HG03378 (cell line): Measurements from ENCODE around the gene PHKA2.

Source experiments
- ATAC-seq: cut with Tn5 transposase; IDR thresholded peaks from one replicate; pipeline ENCODE4 v1.9.1; 2021; ENCODE audit warnings: mild to moderate bottlenecking, moderate library complexity; ENCODE audit not compliant: unreplicated experiment

PHKA2 gene

DNA sequence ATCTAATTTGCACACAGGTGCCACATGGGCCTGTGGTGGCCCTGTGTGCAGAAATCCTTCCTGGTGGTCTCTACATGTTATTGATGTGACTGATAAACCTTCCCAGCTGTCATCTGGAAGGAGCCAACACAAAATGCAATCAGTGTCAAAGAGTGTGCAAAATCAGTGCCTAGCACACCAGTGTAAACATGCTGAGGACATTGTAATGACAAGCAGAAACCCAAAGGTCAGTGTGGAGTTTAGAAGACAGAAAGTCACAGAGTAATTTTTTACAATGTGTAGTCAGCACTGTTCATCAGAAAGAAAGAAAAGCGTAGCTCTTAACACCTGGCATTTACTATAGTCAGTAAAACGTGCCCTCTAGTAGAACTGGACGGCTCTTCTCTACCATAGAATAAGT lies 50.3 kb downstream of the PHKA2 start:
- no peak for ATAC-seq

DNA sequence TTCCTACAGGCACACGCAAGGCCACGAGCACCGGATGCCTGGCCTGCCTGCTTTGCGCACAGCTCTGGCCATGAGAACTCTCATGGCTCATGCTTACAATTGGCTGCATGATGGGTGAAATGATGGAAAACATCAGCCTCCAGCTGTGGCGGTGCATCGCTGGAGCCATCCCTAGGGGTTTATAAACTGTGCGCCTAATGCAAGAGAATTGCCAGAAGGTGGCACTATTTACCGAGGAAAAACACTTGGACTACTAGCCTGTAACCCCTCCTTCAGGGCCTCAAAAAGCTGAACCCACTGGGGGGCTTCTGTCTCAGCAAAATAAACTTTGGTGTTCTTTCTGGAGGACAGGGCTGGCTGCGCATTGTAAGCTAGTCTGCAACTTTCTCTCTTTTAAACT lies 51.9 kb downstream of the PHKA2 start:
- ATAC-seq, result no peak

DNA sequence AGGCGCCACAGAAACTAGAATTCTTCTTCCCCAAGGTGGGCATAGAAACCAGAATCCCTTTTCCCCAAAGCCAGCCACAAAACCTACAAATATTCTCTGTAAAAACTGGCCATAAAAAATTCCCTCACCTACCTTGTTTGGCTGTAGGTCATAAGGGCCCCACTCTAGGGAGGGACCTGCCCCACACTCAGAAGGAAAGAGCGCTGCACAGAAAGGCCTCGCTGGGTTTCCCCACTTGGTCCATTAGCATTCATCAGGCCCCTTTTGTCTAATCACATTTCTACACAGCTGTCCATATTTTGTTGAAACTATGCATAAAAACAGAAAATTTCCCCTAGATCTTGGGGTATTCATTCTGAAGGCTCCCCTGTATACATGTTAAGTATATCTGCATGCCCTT lies 54.1 kb downstream of the PHKA2 start:
- no peak for ATAC-seq

DNA sequence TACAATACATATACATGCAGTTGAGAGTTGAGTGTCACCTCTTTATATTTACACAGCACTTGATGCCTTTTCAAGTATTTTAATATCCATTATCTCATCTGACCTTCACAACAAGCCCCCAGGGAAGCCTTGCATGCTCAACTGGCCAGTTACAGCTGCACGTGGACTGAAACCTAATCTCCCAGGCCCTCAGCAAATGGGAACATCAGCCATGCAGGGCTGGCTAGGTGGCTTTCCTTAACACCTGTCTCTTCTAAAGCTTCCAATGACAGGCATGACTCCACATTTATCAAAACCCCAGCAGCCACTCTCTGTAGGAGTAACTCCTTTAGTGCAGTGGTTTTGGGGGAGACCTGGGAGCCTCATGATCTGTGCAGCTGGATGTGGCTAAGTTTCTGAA lies 56.4 kb downstream of the PHKA2 start:
- no peak for ATAC-seq

DNA sequence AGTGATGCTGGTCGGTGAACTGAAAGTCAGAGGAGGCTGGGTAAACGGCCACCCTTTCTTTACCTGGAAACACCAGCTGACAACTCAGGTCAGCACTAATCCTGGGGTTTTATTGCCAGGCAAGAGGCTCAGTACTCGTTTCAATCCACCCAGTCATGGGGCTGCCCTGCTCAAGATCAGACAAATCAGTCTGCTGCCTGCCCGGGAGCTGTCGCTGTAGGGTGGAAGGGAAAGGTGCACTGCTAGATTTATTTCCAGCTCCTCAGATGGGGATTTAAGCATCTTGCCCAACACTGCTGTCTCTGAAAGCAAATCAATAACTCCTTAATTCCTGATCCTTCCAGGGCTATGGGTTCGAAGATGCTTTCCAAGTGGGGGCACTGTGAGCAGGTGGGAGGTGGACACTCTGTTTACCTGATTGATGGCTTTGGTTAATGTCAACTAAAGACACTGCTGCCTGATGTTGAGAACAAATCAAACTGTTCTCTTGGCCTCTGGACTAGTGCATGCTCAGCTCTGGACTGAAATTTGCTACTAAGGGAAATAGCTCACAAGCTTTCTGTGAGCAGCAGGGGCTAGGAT lies 59.3 kb downstream of the PHKA2 start:
- ATAC-seq, result no peak

DNA sequence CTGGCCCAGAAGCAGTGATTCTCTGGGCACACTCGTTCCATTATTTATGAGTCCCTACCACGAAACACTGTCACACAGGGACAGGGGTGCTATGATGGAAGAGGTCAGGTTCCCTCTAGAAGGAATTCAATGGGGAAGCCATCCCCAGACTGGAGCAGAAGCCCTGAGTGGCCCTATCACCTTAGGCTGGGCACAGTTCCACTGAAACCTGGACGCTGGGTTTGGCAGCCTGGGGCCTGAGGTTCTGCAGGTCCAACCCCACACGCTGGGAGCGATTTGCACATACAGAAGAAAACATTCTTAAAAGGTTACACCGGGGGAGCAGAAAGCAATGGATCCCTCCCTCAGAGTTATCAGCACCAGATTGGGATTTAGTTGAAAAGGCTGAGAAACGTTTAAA lies 63.3 kb downstream of the PHKA2 start:
- ATAC-seq, result no peak

DNA sequence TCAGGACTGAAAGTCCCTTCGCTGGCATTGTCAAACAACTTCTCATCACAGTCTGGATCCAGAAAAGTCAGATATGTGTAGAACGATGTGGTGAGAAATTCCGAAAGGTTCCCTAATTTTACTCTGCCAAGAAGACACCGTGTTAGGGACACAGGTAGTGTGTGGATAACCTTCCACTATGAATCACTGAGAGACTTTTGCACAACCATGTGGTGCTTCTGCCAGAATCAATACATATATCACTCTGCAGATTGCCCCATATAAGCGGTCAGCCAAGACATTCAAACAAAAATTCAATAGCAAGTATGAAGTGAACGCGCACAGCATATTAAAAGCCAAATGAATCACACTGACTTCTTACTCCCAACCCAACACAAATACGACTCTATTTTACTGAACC lies 63.8 kb downstream of the PHKA2 start:
- ATAC-seq, result no peak

DNA sequence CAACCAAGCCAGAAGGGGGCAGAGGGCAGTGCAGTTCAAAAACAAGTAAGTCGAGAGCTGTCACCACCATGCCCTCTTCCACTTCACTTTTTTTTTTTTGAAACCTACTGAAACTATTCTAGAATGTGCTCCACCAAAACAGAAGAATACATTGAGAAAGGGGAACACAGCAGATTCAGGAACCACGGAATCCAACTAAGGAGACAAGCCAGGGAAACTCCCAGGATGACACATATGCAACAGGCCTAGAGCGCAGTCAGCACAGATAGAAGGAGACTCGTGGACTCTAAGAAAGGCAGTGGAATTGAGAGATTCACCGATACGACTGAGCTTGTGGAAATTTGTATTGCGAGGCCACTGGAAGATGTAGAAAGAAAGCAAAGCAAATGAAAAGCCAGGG lies 66.1 kb downstream of the PHKA2 start:
- no peak for ATAC-seq

DNA sequence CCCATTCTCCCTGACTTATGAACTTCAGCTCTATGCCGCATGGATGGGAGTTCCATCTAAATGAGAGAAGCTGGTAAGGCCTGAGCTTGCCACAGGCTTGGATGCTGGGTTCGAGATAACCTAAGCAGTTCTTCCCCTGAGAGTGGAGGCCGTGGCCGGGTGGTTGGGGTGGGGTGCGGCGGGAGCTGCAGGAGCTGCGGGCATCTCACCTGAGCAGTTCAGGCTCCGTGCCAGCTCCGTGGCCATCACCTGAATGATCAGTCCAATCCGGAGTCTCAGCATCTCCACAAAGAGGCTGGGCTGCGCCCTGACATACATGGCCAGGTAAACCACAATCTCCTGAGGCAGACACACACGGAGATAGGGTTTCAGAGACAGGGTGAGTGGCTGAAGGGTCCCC lies 77.6 kb downstream of the PHKA2 start:
- no peak for ATAC-seq

DNA sequence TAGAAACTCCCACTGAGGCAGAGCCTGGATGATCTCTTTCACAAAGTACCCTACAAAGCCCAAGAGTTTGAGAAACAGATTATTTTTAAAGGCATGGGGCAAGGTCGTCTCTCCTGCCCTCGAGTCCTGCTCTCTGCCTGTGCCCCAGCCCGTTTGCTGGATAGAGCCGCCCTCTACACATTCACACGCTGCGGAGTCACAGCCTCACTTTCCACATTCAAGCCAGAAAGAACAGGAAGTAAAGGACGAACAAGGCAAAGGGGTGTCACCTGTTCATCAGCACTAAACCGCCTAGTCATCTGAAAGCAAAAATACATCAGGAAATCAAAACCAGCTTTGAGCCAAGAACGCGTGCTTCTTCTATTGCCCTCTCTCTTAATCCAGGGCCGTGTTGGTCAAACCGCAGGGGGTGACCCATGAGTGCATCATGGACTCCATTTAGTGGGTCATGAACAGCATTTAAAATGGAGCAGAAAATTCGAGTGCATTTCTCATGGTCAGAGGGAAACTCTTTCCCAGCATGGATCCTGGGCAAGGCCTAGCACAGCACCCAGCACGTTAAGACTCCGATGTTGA lies 83.4 kb downstream of the PHKA2 start:
- ATAC-seq, result no peak

DNA sequence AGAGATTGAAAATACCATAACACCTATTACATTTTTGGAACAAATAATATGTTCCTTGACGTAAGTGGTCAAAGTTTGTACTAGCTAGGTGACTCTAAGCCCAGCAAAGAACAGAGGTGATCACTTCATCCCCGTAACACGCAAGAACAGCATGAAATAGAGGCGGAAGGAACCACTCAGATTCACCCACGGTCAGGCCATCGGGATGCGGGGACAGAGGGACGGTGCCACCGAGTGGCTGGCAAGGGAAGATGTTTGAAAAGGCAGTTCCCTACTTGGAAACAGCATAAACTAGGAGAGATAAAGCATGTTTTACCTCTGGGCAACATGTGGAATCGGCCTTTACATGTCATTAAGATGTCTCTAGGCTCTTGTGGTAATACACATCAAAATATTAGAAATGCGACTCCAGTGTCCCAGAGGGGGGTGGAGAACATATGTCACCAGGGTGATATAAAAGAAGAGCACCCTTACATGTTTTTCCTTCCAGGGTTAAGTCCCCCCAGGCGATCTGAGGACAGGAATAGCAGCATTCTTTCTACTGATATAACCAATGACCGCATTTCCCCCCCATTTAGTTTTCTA lies 84.0 kb downstream of the PHKA2 start:
- ATAC-seq, result no peak

DNA sequence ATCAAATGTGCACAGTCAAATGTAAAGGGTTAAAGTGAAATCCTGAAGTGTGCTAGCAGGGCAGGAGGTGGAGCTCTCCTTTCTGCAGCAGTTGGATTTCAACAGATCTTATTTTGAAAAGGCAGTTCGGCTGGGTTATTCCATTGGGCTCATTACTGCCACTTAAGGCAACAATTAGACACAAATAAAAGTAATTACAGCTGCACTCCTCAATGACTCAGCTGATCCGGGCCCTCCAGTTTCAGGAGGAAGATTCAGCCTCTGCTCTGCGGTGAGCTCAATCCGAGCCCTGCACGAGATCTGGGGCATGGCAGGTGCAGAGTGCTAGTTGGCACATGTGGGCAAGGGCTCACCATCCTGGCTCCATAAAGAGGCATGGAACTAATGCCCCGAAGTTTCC lies 85.4 kb downstream of the PHKA2 start:
- no peak for ATAC-seq

DNA sequence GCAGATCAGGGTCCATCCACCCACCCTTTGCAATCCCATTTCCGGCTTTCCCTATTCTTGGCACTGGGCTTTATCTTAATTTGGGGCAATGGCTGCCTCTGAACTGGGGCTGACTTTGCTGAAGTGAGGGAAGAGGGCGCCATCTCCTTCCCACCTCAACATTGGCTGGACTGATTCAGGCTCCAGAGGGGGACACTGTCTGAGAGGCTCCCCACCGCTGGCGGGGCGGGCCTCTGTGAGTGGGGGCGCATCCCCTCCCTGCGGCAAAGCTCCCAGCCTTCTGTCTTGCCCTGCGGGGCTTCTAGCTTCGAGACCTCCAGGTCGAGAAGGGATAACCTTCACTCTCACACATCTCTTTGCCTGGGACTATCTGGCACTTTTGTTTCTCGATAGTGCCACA lies 85.8 kb downstream of the PHKA2 start:
- ATAC-seq, result no peak

DNA sequence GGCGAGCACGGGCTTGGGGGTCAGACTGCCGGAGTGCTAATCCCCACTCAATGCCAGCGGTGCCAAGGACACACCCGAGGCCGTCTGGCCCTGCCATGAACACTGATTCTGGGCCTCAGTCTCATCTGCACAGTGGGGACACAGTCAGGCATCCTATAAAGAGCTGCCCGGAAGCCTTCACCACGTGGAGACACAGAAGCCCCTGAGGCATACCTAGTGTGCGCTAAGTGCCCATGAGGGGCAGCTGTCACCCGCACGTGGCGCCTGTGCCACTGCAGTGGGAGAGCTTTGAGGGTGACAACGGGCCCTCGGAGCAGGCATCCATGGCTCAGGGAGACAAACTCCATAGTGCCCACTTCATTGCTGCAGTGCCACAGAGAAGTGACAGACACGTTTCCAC lies 86.3 kb downstream of the PHKA2 start:
- ATAC-seq, result no peak

DNA sequence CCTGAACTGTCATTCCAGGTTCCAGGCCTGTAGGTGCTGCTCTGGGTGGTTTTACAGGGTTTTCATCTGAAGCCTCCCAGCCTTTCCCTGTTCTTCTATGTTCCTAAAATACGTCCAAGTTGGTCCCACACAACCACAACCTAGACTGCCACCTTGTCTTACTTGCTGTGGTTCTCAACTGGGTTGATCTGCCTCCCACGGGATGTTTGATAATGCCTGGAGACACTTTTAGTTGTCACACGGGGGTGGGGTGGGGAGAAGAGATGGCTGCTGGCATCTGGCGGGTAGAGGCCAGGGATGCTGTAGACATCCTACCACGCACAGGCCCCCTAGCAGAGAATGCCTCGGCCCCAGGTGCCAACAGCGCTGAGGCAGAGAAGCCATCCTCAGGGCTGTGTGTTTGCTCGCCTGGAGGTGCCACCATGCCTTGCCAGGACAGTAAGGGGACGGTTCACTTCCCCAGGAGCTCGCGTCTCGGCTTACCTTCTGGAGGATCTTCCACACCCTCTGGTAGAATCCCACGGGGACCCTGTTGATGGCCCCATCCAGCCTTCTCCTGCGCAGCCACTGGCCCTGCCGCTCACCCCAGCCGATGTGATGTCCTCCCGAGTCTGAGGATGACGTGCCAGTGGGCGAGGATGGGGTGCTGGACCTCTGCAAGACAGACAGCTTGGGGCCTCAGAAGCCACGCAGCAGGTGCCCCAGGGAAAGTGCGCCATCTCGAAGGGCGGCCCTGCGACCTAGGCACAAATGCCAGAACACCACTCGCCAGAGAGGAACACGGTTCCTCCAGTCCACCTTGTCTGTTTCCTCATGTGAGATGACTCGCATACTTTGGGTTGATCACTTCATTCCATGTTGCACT lies 87.0 kb downstream of the PHKA2 start:
- ATAC-seq, result no peak

DNA sequence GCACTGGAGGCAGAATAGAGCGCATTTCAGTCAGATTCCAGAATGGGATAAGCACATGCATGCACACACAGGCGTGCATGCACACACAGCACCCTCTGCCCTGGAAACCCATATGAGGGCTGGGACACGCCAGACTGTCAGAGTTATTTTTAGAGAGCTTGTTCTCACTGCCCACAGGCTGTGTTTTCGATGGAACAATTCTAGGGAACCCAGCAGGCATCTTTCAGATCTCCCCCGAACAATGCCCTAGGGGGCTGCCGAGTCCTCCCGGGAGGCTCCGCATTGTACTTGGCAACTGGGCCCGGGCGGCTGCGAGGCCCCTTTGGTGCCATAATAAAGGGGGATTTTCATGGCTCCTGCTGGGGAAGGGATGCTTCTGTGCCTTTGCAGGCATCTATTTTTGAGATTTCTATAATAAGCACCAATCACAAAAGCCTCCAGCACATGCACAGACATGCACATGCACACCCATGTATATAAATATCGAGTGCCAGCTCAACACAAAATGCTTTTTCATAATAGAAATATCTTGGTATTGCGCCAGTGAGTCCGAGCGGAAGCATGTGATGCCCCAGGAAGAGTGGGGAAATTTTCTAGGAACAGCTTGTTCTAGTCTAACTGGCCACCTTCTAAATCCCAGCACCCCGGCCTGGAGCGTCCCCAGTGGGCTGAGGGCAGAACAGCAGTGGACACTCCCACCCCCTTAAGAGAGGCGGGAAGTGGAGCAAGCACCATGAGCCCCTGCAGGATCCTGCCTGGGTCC lies 88.5 kb downstream of the PHKA2 start:
- no peak for ATAC-seq

DNA sequence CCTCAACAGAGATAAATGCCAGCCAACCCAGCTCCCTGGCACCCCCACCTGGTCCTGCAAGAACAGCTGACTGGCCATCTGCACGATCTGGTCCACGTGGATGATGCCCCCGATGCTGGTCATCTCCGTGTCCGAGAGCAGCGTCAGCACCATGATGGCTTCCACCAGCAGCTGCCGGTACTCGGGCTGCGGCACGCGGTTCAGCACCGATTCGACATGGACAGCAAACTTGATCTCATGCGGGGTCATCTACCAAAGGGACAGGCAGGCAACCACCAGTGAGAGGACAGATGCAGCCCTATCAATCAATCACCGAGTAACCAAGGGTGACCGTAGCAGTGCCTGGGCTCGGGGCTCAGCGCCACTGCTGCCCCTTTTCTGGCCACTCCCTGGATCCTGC lies 89.8 kb downstream of the PHKA2 start:
- ATAC-seq, result no peak

DNA sequence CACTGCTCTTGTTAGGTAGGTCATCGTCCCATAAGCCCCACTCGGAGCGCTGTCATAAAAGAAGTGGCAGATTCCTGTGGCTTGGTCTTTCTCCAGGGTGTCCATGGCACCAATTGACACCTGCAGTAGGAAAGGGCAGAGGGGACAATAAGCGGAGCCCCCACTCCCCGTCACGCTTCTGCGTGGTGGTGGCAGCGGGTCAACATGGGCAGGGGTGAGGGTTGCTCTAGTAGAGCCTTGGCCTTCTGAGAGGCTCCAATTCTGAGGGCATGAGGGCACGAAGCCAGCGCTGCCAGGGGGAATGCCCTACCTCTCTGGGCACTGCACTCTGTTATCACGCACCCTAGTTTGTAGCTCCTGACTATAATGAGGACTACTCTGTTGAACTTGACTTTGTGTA lies 90.4 kb downstream of the PHKA2 start:
- no peak for ATAC-seq

DNA sequence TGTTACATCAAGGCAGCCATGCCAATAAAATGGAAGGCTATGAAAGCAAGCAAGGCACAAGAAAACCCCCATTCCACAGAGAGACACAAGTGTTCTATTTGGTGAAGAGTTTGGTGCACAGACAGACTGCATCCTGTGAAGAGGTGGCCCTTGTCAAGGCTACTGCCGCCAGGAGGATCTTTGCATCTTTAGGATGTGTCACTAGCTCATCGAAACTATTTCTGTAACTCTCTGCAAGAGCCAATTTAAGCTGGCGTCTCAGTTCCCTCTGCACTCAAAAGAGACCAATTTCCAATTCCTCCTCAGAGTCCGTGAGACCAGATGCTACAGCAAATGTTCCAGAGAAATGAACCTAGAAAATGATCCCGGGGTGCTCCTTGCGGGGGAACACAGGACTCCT lies 91.0 kb downstream of the PHKA2 start:
- ATAC-seq, result no peak

DNA sequence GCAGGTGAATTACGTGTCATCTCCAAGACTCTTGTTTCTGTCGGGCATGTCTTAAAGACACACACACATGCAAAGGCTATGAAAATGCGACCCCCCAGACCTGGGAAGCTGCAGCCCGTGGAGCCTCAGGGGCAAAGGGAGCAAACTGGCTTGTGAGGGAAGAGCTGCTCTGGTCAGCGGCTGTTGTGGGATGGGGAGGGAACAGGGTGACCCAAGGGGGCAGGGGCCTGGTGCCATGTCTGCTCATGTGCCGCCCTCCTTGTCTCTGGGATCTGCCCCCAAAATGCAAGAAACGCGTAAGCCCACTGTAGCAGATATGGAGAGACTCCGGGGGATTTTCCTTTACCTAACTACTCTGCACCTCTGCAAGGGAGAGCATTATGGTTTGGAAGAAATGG lies 92.4 kb downstream of the PHKA2 start:
- ATAC-seq, result no peak
